ENCODE data around the gene FLCN.
A peak's percentile ranks its signal among the peaks of the same experiment; 100 is the strongest.
"Not testable (repeated sequence)": the region's sequence is repeated elsewhere in the genome, so short reads cannot be mapped to it uniquely, and the experiment has no call there.

The FLCN gene

DNA sequence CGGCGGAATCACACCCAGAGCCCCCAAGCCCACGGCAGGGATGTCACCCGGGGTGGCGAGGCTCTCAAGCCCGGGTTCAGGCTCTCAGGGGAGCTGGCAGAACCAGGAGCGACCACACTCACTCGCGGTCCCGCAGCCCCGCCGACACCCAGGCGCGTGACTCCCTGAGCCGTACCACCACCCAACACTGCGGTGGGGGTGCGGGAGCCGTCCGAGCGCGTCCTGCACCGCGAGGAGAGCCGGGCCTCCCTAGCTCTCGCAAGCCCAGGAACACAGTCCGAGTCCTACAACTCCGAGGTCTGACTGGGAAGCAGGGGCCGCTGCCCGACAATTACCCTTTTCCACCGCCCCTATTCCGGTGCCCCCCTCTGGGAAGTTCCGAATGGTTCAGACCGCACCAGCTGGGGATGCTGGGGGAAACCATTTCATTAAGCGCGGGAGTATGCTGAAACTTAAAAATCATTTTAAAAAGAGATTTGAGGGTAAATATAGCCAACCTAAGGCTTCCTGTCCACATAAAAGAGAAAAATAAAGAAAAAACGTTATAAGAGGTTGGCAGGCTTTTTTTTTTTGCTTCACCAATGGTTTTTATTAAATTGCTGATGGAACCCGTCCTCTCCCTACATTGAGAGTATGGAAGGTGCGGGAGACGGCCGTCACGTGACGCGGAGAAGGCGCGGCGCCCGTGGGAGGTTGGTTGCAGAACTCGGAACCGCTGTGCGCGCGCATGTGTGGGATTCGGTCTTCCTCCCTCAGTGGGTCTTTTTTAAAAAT lies at the start of gene FLCN:
TSS of gene FLCN (minus strand) at position 143 of the 774 bp plus-strand sequence. CDS start 9,031 bp downstream, outside the sequence.
- peak; percentile 90 to 93 for ATAC-seq

DNA sequence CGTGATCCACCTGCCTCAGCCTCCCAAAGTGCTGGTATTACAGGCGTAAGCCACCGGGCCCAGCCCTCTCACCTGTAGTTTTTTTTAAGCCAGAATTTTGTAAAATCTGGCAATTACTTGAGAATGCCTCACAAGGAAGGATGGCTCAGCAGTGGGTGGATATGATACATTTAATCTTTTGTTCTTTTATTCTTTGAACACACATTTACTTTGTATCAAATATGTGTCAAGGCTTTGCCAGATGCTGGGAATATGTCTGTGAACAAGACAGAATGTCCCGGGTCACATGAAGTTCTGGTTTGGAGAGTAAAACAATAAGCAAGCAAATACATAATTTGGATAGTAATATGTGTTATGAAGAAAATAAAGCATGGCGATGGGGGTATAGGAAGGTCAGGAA lies 49.0 kb upstream of the FLCN start:
- ATAC-seq, result no peak

DNA sequence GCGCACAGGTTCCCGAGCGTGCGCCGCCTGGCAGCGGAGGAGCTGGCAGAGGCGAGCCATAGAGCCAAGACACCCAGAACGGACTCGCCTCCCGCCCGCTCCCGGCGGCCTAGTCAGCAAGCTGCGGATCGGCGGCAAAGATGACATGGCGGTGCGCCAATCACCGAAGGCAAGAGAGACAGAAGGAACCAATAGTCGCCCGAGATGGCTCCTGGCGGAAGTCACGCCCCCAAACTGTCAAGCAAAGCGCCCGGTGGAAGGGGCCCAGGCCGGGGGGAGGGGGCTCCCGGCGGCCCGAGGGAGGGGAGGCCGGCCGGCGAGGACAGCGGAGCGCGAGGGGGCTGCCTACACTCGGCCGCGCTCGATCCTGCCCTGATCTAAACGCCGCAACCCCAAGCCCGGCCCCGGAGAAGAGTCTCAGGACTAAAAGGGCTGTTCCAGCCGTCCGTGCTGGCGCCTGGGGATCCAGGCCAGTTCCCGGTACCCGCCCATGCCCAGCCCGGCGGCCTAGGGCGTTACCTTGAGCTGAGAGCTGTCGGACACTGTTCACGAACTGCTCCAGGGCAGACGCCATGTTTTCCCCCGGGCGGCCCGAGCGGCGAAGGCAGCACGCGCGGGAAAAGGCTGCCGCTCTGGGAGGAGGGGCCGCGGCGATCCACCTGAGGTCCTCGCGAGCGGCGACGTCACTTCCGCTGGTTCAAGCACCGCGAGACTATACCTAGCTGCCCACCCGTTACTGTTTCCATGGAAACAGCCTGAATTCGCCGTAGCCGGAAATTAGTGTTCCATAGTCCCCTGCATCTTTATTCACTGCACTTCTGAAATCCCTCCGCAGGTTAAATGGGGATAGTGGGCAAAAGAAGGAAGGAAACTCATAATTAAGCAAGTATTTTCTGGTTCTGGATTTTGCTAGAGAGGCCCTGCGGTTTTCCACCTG lies 43.9 kb upstream of the FLCN start, which contains the start of gene COPS3:
TSS of gene COPS3 (minus strand) at position 634 of the 937 bp plus-strand sequence. CDS start at position 574, 60 bp downstream.
- ATAC-seq, result peak; percentile 91 to 92

DNA sequence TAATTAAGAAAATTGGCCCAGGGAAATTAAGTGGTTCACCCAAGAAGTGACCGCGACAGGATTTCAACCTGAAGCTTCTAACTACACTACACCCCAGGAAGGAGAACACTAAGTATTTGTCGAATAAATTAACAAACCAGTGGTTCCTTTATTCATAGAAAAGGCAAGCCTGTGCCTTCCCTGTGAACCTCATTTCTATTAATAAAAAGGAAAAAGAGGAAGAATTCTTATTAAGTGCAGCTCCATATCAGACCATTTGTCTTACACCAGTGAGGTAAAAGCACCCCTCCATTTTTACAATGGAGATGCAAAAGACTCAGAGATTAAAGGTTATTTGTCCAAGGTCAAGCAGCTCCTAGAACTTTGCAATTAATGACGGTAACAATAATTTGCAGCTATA lies 42.3 kb upstream of the FLCN start:
- no peak for ATAC-seq

- not testable (repeated sequence) for ATAC-seq
Measured at GRCh38 chr17:17277431-17277830, 40.5 kb upstream of the FLCN start.

DNA sequence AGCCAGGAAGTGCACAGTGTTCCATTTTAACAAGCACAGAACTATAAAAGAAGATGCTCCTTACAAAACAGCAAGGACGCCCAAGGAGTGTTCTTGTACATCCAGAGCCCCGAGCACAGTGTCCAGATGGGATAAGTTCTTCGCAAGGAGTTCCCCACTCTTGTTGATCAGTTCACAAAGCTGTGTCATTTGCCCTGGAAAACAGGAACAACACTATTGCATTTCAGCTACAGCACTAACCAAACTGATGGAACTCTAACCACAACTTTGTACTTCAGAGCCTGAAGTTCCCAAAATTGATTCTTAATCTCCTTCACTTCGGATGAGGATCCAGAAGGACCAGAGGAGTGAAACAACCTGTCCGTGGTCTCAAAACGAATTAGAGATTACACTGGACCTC lies 39.0 kb upstream of the FLCN start:
- ATAC-seq, result no peak

DNA sequence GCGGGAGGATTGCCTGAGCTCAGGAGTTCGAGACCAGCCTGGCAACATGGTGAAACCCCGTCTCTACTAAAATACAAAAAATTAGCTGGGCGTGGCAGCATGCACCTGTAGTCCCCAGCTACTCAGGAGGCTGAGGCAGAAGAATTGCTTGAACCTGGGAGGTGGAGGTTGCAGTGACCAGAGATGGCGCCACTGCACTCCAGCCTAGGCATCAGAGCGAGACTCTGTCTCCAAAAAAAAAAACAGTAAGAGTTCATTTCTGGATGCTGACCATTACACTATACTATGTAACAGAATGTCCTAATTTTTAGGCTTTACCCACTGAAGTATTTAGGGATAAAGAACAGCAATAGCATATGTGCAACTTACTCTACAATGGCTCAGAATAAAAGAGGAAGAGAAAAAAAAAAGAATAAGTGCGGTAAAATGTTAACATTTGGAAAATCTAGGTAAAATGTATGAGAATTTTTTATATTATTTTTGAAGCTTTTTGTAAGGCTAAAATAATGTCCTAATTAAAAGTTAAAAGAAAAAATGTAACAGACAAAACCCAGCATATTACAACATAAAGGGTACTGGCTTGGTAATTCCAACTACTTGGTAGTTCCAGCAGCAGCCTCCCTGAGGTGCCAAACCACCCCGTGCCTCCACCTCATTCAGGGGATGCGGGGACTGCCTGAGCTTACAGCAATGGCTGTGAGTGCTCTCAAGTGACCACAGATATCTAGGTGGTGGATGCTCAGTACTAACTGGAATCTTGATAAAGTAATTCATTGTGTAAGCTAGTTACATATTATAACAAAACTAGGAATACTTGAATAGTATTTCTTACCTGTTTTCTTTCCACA lies 33.2 kb upstream of the FLCN start:
- ATAC-seq, result no peak

GRCh38 chr17:17264430-17264829 lies 27.5 kb upstream of the FLCN start:
- no peak for ATAC-seq

DNA sequence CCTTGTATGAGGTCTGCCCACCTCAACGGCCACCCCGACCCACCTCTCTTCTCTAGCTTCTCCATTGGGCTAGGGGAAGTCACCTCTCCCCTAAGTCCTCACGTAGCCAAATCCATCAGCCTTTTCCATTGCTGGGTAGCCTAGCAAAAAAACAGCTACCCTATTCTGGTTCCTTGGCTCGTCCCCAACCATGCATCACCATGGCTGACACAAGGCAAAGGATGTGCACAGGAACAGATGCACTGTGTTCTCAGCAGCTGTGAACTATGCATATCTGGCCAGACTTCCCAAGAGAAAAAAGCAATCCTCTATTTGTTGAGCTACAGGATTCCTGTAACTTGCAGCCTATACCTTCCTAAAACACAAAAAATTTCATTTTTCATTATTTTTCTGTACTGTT lies 22.0 kb upstream of the FLCN start:
- no peak for ATAC-seq

DNA sequence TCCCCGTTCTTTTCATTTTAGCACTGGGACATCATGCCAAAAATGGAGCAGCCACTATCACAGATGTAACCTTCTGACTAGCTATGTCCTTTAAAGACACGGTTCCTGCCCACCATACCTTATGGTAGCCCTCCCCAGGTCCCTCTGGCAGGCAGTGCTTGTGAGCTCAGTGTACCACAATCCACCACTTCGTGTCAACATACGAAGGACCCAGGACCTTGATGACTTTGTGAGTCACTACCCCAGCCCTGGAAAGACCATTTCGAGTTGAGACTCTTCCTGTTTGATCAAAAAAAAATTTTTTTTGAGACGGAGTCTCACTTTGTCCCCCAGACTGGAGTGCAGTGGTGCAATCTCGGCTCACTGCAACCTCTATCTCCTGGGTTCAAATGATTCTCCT lies 21.0 kb upstream of the FLCN start:
- no peak for ATAC-seq

DNA sequence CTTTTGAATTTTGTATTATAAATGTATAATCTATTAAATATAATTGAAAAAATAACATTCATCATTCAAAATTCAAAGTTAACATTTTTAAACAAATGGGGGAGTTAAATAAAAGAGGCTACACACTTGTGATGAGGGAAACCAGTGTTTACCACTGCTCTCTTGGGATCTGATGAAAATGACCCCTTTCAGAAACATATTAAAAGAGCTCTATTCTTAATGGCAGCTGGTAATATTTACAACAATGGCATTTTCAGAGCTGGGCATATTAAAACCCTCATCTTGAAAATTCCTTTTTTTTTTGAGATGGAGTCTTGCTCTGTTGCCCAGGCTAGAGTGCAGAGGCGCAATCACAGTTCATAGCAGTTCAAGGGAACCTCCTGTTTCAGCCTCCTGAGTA lies 19.3 kb upstream of the FLCN start:
- no peak for ATAC-seq

DNA sequence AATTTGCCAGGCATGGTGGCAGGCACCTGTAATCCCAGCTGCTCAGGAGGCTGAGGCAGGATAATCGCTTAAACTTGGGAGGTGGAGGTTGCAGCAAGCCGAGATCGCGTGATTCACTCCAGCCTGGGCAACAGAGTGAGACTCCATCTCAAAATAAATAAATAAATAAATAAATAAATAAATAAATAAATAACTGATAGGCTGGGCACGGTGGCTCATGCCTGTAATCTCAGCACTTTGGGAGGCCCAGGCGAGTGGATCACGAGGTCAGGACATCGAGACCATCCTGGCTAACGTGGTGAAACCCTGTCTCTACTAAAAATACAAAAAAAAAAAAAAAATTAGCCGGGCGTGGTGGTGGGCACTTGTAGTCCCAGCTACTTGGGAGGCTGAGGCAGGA lies 18.7 kb upstream of the FLCN start:
- not testable (repeated sequence) for ATAC-seq

GRCh38 chr17:17254036-17254435 lies 17.1 kb upstream of the FLCN start:
- no peak for ATAC-seq

DNA sequence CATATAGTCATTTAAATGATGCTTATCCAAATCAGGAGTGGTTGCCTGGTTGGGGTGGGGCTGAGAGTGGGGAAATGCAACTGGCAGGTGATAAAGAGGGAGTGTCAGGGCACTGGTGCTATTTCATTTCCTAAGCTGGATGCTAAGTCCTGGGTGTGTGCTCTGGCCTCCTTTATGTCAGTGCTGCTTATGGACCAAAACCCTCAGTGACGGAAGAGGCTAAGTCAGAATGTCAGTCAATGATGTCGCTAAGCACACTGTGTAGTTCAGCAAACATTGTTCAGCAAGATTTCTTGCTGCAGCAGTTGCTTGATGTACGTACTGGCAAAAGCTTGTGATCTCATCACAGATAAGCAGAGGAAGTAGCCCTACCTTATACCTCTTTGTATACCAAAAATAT lies 16.4 kb upstream of the FLCN start:
- no peak for ATAC-seq

- no peak for ATAC-seq
Measured at GRCh38 chr17:17252149-17252661, 15.2 kb upstream of the FLCN start.

- no peak for ATAC-seq
Measured at GRCh38 chr17:17246879-17247278, 9.9 kb upstream of the FLCN start.

DNA sequence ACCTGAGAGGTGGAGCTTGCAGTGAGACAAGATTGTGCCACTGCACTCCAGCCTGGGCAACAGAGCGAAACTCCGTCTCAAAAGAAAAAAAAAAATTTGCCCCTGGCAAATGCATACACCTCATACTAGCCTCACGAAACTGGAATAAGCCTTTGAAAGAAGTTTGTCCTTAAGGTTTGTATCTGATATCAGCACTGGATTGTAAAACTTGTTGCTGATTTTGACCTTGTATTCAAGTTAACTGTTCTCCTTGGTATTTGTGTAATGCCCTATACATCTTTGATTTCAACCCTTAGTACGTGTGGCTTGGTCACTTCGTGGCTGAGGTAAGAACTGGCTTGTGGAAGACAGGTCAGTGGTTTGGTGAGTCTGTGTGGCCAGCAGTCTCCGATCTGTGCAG lies 6.2 kb upstream of the FLCN start:
- ATAC-seq, result no peak

- ATAC-seq, result no peak
Measured at GRCh38 chr17:17242246-17242645, 5.3 kb upstream of the FLCN start.

GRCh38 chr17:17241656-17242055 lies 4.7 kb upstream of the FLCN start:
- no peak for ATAC-seq

GRCh38 chr17:17239832-17240231 lies 2.9 kb upstream of the FLCN start:
- no peak for ATAC-seq

- no peak for ATAC-seq
Measured at GRCh38 chr17:17236295-17237025, 508 bp downstream of the FLCN start.

Data from activated CD4-positive, CD25-positive, alpha-beta regulatory T cell treated with anti-CD3 and anti-CD28 coated beads, Interleukin-2, amount 50 U/mL, for 24 hours (primary cell).